NCI-H446 (cell line): ENCODE measurements around the gene CCT3.
"Not testable (repeated sequence)": the region's sequence is repeated elsewhere in the genome, so short reads cannot be mapped to it uniquely, and the experiment has no call there.

ENCODE experiments used
- DNase-seq, 2 experiments: peaks; one replicate each; lab custom pipeline; 2025; lab: John Stamatoyannopoulos, UW

The CCT3 gene

DNA sequence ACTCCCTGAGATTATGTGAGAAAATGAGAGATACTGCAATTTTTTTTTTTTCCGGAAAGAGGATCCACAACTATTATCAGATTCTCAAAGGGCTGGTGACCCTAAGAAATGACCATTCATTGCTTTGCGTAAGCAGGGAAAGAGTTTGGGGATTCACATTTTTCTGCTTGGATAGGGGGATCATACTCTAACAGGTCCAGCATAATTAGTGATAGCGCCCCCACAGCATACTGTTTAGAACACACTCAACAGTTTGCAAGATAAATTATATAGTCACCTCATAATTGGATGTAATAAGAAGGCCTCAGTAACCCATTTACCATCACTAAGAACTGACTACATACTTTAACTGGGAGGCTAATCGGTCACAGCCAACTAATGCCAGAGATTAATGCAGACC is 1.9 kb downstream of the CCT3 start:
- DNase-seq: no peak

DNA sequence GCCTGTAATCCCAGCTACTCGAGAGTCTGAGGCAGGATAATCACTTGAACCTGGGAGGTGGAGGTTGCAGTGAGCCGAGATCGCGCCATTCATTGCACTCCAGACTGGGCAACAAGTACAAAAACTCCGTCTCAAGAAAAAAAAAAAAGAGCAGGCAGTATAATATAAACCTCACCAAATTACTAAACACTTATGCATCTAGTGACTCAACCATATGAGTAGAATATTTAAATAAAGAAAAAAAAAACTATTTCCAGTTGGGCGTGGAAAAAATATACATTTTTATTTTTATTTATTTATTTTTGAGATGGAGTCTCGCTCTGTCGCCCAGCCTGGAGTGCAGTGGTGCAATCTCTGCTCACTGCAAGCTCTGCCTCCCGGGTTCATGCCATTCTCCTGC is 14.9 kb downstream of the CCT3 start:
- DNase-seq: not testable (repeated sequence)

DNA sequence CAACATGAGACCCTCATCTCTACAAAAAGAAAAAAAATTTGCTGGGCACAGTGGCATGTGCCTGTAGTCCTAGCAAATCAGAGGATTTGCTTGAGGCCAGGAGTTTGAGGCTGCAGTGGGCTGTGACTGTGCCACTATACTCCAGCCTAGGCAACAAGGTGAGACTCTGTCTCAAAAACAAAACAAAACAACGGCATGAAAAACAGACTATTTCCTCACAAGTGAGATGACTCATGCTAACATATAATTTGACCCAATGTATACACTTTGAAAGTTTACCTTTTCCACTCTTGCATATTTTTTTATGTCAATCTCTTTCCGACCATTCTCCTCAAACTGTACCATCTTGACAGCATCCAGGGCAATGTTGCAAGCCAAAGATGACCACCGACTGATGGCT is 17.5 kb downstream of the CCT3 start:
- DNase-seq: no peak

DNA sequence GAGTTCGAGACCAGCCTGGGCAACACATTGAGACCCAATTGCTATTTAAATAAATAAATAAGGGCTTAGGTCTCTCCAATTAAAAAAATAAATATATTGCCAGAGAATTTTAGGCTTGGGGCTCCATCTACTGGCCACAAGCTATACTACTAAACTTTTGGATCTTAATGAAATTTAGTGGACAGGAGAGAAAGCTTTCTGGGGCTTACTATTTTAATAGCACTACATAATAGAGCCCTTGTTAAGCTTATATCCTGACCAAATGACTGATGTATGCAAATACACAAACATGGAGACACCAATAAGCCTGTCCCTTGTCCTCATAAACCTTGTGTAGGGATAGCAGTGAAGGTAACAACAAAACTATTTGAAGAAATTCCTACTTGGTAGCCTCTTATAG is 18.4 kb downstream of the CCT3 start:
- DNase-seq: peak in 1 of 2 experiments; percentile 28

DNA sequence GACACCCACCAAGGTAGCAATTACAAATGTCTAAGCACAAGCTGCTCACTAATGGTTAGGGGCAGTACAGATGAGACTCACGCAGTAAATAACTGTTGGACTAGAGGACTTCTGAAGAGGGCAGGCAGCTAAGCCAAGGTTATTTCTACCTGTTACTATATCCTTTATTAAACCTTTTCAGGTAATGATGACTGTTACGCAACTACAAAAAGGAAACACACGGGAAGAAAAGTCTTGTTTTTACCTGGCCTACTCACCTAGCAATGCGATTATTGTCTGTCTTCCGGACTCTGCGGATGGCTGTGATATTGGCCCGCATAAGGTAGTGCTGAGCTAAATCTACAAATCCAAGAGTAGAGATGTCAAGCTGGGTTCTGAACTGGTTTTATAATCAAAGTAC is 21.2 kb downstream of the CCT3 start:
- no peak for DNase-seq

DNA sequence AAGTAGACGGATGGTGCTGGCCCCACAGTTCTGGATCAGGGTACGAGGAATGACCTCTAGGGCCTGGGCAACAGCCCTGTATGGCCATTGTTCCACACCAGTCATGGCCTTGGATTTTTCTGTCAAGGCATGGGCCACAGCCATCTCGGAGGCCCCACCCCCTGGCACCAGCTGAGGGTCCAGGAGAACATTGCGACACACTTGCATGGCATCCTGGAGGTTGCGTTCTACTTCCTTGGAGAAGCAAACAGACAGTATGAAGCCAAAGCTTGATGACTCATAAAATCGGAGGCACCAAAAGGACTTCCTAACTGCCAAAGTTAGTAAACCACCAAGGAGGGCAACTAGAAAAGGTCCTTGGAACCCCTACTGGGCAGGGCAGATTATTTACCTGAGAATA is 27.1 kb downstream of the CCT3 start:
- no peak for DNase-seq

DNA sequence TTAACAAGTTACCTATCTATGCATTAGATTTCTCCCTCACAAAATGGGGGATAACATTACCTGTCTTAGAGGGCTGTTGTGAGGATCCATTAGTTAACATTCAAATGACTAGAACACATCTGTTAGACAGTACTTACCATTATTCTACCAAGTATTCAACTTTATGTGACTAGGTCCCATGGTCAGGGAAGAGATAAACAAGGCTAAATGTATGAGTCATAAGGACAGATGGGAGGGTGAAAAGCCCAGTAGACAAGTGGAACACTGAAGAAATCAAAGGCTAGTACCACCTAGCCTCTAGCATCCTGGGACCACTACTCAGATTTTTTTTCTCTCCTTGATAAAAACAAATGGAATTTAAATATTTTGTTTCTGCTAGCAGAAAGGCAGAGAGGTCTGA is 30.0 kb downstream of the CCT3 start:
- DNase-seq: no peak

DNA sequence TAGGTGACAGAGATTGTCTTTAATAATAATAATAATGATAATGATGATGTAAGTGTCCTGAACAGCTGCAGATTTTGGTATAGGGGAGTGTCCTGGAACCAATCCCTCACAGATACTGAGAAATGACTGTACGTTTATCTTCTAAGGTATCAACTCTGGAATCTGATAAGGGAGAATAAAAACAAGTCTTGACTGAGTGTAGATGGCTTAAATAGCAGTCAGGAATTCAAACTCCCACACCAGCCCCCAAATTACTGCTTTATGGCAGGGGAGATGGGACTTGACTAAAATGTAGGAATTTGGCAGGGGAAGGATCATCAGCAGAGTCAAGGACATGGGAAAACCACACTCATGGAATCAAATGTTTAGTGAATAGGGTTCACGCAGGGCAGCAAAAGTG is 32.9 kb downstream of the CCT3 start:
- DNase-seq: no peak

DNA sequence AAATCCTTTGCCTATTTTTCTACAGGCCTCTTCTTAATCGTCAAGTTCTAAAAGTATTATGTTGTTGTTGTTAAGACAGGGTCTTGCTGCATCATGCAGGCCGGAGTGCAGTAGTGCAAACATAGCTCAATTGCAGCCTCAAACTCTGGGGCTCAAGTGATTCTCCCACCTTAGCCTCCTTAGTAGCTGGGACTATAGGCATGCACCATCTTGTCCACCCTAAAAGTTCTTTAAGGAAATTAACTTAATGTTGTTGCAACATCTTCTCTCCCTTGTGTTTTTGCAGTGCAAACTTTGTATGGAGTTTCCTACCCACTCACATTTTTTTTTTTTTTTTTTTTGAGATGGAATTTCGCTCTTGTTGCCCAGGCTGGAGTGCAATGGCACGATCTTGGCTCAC is 34.9 kb downstream of the CCT3 start:
- DNase-seq: no peak

DNA sequence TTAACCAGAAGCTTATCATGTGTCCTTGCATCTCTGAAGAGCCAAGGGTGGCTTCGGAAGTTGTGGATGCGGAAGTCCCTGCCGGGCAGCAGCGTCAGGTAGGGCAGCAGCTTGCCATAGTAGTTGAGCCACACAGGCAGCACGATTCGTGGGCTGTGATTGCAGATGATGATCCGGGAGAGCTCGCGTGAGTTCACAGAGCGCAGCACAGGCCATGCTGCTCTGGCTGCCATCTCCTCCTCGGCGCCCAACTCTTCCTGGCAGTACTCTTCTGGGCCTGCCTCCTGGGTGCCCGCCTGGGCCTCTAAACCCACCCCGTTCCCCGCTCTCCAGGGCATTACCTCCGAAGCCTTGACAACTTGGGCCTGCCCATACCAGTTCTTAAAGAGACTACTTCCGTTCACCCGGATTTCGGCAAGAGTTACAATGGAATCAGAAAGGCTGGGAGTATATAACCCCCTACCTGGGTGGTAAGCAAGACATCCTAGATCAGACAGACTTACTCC is 39.2 kb downstream of the CCT3 start, which contains the start of gene VHLL:
TSS of gene VHLL (minus strand) at position 456 of the 506 bp plus-strand sequence. CDS start at position 338, 118 bp downstream.
- no peak for DNase-seq

DNA sequence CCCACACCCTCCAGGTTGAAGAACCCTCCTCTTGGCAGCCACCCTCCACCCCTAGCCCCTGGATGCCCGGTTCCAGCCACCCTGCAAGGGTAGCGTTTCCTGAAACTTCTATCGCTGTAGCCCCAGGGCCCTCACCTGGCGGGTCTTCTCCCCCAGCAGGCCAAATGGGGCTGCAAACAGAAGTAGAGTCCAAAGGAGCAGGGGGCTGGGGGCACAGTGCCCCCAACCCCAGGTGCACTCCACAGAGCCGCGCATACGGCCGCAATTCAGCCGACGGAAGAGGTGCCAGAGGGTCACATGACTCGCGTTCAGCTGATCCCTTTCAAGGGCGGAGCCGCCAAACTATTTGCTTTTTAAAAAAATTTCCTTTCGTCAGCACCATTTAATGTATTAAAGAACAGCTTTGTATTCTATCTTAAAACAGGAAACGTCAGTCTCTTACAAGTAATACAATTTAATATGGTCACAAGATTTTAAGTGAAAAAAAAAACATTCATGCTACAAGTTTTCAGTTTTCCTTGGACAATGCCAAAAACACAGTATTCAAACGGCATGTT is 42.6 kb downstream of the CCT3 start, which contains the start of gene GLMP:
TSS of gene GLMP (minus strand) at position 289 of the 557 bp plus-strand sequence. CDS start at position 255, 34 bp downstream.
- DNase-seq: peak in 1 of 2 experiments; percentile 71

DNA sequence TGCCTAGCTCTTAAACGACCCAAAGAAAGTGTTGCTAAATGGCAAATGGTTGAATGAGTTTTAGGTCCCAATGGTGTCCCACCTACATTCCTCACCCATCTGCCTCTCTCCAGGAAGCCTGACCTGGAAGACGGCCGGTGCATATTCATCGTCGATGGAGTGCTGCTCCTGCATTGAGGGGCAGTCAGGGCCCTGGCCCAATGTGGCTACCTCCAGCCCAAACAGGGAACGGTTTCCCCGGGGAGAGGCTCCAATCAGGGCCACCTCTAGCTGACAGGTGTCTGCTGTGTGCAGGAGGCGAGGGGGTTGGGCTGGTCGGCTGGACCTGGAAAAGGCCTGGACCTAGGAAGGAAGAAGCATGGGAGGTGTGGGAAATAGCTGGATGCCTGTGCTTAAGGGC is 44.2 kb downstream of the CCT3 start:
- DNase-seq: no peak

DNA sequence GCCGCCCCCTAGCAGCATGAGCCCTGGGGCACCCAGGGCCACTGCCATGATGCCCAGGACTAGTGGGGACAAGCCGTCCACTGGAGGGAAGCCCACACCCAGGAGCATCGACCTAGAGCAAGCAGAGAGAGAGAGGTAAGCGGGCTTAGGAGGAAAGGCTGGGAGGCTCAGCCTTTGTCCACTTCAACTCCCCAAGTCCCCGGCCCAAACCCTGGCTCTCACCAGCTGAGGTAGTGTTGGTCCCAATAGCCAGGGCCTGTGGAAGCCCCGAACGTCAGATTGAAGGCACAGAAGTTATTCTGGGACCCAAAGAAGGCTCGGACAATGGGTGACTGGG is 45.0 kb downstream of the CCT3 start:
- DNase-seq: no peak

DNA sequence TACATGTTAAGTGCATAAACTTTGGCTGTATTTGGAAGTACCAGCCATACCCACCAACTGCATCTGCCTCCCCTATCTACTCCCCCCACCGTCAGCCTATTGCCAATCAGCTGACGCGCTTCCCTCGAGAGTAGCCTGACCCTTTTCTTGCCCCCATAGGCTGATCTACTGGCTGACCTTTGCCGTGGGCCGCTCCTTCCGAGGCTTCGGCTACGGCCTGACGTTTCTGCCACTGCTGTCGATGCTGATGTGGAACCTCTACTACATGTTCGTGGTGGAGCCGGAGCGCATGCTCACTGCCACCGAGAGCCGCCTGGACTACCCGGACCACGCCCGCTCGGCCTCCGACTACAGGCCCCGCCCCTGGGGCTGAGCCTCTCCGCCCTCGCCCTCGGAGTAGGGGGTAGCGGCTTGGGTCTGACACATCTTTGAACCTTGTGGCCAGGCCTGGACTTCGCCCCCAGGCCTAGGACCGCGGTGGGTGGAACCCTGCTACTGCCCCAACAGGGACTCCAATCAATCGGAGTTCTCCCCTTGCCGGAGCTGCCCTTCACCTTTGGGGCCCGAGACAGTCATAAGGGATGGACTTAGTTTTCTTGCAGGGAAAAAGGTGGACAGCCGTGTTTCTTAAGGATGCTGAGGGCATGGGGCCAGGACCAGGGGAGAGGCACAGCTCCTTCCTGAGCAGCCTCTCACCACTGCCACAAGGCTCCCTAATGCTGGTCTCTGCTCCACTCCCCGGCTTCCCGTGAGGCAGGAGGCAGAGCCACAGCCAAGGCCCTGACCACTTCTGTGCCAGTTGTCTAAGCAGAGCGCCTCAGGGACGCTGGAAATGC is 46.6 kb downstream of the CCT3 start:
- DNase-seq: no peak

DNA sequence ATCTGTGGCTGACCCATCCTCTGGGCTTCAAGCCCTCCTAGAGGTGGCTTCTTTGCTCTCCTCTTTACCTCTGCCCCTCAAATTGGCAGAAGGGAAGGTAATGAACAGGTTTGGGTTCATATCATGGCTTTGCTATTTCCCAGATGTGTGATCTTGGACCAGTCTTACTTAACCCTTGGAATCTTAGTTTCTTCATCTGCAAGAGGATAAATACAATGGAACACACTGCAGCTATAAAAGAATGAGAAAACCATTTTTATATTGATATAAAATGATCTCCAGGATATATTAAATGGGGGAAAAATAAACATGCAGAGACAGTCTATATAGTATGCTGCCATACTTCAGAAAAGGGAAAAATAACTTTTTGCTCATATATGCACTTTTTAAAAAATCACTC is 48.2 kb downstream of the CCT3 start:
- DNase-seq: no peak

DNA sequence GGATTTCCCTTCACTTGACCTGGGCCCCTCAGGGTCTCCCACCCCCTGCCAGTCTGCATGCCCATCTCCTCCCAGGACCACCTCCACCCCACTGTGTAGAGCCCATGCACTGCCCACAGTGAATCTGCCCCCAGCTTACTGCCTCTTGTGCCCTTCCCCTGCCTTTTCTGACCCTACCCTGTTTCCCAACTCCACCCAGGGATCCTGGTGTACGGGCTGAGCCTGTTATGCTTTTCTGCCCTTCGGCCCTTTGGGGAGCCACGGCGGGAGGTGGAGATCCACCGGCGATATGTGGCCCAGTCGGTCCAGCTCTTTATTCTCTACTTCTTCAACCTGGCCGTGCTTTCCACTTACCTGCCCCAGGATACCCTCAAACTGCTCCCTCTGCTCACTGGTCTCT is 52.0 kb downstream of the CCT3 start:
- DNase-seq: no peak

DNA sequence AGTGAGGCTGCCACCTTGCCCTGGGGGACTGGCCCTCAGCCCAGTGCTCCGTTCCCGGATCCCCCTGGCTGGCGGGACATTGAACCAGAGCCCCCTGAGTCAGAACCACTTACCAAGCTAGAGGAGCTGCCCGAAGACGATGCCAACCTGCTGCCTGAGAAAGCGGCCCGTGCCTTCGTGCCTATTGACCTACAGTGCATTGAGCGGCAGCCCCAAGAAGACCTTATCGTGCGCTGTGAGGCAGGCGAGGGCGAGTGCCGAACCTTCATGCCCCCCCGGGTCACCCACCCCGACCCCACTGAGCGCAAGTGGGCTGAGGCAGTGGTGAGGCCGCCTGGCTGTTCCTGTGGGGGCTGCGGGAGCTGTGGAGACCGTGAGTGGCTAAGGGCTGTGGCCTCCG is 52.7 kb downstream of the CCT3 start:
- DNase-seq: no peak

DNA sequence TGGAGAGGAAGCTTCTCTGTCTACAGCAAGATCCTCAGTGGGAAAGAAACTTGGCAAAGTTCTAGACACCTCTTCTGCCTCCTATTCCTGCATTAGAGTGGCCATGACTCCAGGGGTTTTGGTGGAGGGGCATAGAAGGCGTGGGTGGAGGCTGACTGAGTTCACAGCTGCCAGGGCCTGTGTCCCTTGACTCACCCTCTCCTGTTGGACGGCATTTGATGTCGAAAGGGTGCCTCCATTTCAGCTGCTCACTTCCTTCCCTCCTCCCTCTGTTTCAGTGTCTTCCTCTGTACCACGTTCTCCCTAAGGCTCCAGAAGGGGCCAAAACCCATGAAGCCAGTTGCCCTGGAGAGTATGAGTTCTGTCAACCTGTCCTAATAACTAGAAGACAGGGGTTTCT is 53.3 kb downstream of the CCT3 start:
- DNase-seq: no peak

DNA sequence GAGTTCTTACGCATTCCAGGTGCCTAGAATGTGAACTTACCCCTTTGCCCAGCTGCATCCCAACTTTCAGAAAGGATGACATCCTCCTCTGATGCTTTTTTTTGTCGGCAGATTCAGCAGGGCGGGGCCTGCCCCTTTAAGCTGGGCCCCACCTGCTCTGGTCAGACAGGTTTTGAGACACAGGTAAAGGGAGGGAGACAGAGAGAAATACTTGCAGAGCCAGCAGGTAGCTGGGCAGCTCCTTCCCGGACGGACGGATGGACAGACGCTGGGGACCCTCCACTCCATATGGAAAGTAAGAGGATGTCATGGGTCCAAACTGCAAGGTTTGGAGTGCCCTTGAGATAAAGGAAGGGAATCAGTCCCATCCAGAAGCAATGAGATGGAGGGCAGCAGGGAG is 54.0 kb downstream of the CCT3 start, which contains the start of gene TMEM79:
TSS of gene TMEM79 (plus strand) at position 214 of the 400 bp plus-strand sequence. CDS start 902 bp downstream, outside the sequence.
- no peak for DNase-seq

DNA sequence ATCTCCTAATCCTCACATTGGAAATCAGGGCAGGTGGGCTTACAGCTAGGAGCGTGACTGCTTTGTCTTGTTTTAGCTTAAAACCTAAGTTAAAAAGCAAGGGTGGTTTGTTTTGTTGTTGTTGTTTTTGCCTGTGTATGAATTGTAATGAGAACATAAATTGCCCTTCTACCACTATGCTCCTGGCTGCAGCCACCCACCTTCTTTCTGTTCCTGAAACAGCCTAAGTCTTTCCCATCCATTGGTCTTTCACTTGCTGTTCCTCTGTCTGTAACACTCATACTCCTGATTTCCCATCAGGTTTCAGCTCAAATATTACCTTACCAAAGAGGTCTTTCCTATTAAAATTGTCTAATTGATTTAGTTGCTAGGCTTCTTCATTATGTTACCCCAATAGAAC is 54.6 kb downstream of the CCT3 start:
- no peak for DNase-seq

DNA sequence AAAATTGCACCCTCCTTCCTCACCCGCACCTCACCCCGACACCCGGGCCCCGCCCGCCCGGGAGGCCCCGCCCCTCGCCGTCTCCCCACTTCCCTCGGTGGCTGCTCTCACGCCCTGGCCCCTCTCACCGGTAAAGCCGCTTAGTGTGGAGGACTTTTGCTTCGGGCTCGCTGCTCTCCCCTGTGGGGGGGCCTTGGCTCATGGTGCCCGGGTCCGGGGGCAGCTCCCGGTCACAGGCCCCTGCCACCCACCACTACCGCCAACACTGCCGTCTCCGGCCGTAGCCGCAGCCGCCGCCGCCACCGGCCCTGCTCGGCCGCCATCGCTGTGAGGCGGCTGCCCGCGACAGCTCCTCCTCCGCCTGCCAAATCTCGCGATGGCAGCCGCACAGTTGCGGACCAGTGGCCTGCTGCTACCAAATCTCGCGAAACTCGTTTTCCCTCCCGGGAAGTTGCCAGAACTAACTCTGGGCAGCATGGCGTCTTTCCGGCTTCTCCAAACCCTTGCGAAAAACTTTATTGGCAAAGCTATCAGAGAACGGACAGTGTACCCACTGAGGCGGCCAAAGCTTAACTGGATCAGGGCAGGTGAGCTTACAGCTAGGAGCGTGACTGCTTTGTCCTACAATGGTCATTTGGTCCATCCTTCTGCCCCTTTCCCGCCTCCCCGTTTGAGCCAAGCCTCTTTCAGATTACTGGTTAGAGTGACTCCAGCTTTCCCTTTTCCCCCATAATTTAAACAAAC is 55.4 kb downstream of the CCT3 start, which contains the start of gene SMG5:
TSS of gene SMG5 (minus strand) at position 347 of the 744 bp plus-strand sequence. CDS start at position 202, 145 bp downstream.
- peak; percentile 97 to 99 for DNase-seq

DNA sequence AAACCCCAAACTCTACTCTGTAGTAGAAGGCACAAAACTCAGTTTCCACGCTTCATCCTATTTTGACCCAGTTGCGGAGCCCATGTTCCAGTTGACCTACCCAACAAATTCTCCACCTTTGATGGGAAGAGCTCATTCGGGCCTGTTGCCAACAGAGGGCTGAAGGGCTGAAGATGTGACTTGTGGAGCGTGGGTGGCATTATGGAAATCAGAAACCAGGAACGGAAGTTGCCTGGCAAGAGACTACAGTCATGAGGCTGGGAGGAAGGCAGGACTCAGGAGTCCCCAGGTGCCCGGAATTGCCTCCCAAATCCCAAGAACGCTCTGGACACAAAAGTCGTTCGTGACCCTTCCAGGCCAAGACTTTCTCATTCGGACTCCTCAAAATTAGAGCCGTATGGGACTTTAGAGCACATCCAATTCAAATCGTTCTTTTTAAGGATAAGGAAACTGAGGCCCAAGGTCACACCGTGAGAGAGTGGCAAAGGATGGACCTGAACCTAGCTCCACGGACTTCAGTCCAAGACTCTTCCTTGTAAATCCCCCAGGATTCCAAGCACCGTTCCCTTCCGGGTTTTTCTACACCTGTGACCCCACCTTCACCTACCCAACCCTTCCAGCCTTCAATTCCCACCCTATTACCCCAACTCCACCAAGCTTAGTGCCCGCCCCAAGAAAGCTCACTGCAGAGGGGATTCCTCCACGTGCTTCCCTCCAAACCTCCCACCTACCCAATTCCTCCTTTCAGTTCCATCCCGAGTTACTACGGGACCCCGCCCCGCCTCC is 56.2 kb downstream of the CCT3 start:
- no peak for DNase-seq
